Gastroesophageal sphincter (tissue), 3 donors: ENCODE results near the gene CSAD.

Source experiments
- EP300 ChIP-seq: sonication (generic); formaldehyde crosslinking; IDR thresholded peaks from one replicate; pipeline ENCODE4 v1.6.1; 2017; ENCODE audit warnings: antibody characterized with exemption, mild to moderate bottlenecking
- POLR2A ChIP-seq, 2 donors: fragments of 450-650 bp; IDR thresholded peaks; one replicate each; pipeline ENCODE4 v1.6.1; 2017; ENCODE audit warnings: antibody characterized with exemption in 2 of 2, mild to moderate bottlenecking in 2 of 2, moderate library complexity in 1 of 2
- TF ChIP-seq, protein P1 (sequence below), 4 experiments: fragments of 200-600 bp in 2 of 4; fragments of 450-650 bp in 2 of 4; sonication (generic) in 1 of 4; IDR thresholded peaks; one replicate each; pipeline ENCODE4 v1.5.1; 2017 to 2019; ENCODE audit warnings: antibody characterized with exemption in 4 of 4, mild to moderate bottlenecking in 2 of 4, moderate library complexity in 2 of 4

DNA sequence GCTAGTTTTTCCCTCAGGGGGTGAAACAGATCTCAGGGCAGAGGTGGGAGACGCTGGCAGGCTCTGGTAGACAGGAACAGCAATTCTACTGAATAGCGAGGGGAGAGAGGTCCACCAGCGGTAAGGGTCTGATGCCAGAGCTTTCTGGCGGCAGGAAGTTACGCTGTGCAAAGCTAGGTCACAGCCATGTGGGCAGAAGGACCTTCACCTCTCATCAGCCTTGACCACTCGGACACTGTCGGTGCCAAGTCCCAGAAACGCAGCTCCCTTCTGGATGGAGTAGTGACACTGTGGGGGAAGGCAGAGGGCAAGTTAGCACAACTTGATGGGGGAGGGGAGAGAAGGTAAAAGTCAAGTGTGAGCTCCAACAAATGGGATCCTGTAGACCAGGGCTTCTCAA lies 10.5 kb downstream of the CSAD start:
- no peak for TF ChIP-seq EP300
- no peak for TF ChIP-seq POLR2A (IDR thresholded peaks at IDR 0.05)
- TF ChIP-seq, protein P1, sequence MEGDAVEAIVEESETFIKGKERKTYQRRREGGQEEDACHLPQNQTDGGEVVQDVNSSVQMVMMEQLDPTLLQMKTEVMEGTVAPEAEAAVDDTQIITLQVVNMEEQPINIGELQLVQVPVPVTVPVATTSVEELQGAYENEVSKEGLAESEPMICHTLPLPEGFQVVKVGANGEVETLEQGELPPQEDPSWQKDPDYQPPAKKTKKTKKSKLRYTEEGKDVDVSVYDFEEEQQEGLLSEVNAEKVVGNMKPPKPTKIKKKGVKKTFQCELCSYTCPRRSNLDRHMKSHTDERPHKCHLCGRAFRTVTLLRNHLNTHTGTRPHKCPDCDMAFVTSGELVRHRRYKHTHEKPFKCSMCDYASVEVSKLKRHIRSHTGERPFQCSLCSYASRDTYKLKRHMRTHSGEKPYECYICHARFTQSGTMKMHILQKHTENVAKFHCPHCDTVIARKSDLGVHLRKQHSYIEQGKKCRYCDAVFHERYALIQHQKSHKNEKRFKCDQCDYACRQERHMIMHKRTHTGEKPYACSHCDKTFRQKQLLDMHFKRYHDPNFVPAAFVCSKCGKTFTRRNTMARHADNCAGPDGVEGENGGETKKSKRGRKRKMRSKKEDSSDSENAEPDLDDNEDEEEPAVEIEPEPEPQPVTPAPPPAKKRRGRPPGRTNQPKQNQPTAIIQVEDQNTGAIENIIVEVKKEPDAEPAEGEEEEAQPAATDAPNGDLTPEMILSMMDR (IDR thresholded peaks at IDR 0.05): no peak
